Endodermal cell (in vitro differentiated cells): ENCODE results near the gene TSSK1B. TPM values are rescaled to one million over a fixed set of nuclear protein-coding genes. Genes with fewer than 3 reads are reported as not detected.

ENCODE experiments used
- DNase-seq: peaks from one replicate; pipeline ENCODE4 v3.0.0-alpha.2; 2017
- H3K27ac ChIP-seq: 2 replicates; pipeline ENCODE4 v1.5.1; 2013; ENCODE audit warnings: mild to moderate bottlenecking, low read depth, low read length, moderate library complexity
- H3K27me3 ChIP-seq: 2 replicates; pipeline ENCODE4 v1.6.1; 2013; ENCODE audit warnings: mild to moderate bottlenecking, low read length, moderate library complexity; ENCODE audit not compliant: insufficient read depth, control insufficient read depth, poor library complexity, severe bottlenecking
- H3K36me3 ChIP-seq: 2 replicates; pipeline ENCODE4 v1.7.0; 2013; ENCODE audit warnings: mild to moderate bottlenecking, low read length, moderate library complexity; ENCODE audit not compliant: control insufficient read depth, insufficient read depth
- H3K4me1 ChIP-seq: one replicate; pipeline ENCODE4 v1.7.0; 2013; ENCODE audit warnings: low read length; ENCODE audit not compliant: control insufficient read depth, insufficient read depth
- H3K4me3 ChIP-seq: 2 replicates; pipeline ENCODE4 v1.5.1; 2013; ENCODE audit warnings: mild to moderate bottlenecking, low read length, moderate library complexity
- H3K9ac ChIP-seq: 2 replicates; pipeline ENCODE4 v1.6.1; 2013; ENCODE audit warnings: mild to moderate bottlenecking, low read length, moderate library complexity; ENCODE audit not compliant: poor library complexity, severe bottlenecking; ENCODE audit errors: extremely low read depth
- H3K9me3 ChIP-seq: 2 replicates; pipeline ENCODE4 v1.6.1; 2013; ENCODE audit warnings: mild to moderate bottlenecking, low read length, moderate library complexity; ENCODE audit not compliant: control insufficient read depth
- H3K27ac Mint-ChIP-seq: 2 replicates; pipeline ENCODE4 v1.8.0; 2020; ENCODE audit warnings: mixed read lengths
- H3K27me3 Mint-ChIP-seq: 2 replicates; pipeline ENCODE4 v1.8.0; 2021; ENCODE audit warnings: mild to moderate bottlenecking, mixed read lengths; ENCODE audit not compliant: insufficient read depth
- H3K36me3 Mint-ChIP-seq: 2 replicates; pipeline ENCODE4 v1.8.0; 2020; ENCODE audit warnings: low read depth, mixed read lengths
- H3K4me1 Mint-ChIP-seq: 2 replicates; pipeline ENCODE4 v1.8.0; 2020; ENCODE audit warnings: mixed read lengths
- H3K4me3 Mint-ChIP-seq: 2 replicates; pipeline ENCODE4 v1.8.0; 2020; ENCODE audit warnings: mild to moderate bottlenecking, moderate library complexity, mixed read lengths
- H3K9me3 Mint-ChIP-seq: 2 replicates; pipeline ENCODE4 v1.8.0; 2020; ENCODE audit warnings: mild to moderate bottlenecking, mixed read lengths
- WGBS, 2 experiments: methylation state at CpG; one replicate each; pipeline versions ENCODE4 v1.1.5 to v1.1.7; 2013; ENCODE audit warnings: missing lambda C conversion rate in 2 of 2, mixed read lengths in 1 of 2; ENCODE audit not compliant: insufficient coverage in 1 of 2, insufficient read length in 1 of 2; 5-methylcytosine and 5-hydroxymethylcytosine counted together
- total RNA-seq, 2 donors: library from RNA; stranded (reverse); fragmentation: NEBNext Ultra II Directional in 1 of 2; extraction: Animal tissue kit (Norgen Biotek cat#: 25700) in 1 of 2; gene quantifications; 2 replicates in 1 of 2; 3 replicates in 1 of 2; pipeline ENCODE4 v1.2.1, GENCODE V29; 2021
- TF ChIP-seq, protein P1 (sequence below): fragments of 200-600 bp; sonication (generic); conservative IDR thresholded peaks from 2 replicates; pipeline ENCODE4 v1.5.0; 2021; ENCODE audit warnings: antibody characterized with exemption, mild to moderate bottlenecking

TSSK1B gene
- total RNA-seq, 2 donors from 2014 or later = 0.11 TPM; not detected in 1

DNA sequence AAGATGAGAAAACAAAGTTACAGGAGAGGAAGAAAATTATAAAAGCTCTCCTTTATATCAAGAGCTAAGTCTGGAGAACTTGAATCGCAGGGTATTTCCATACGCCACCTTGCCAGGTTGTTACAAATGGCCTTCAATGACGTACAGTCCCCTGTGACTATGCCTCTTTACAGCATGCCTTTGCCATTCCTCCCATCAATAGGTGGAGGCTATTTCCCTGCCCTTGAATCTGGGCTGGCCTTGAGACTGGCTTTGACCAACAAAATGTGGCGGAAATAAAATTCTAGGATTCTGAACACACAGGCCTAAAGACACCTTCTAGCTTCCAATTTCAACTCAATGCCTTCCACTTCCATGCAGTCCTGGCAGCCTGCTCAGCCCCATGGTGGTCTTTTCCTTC lies 45.7 kb downstream of the TSSK1B start:
- no peaks in the 10 kb centered on the region for H3K36me3 Mint-ChIP-seq
- Histone ChIP-seq H3K9ac (no peak overlapping the region), H3K36me3 (no peaks in the 10 kb centered on the region), H3K27ac (no peak overlapping the region), H3K27me3 (no peaks in the 10 kb centered on the region), H3K9me3 (no peaks in the 10 kb centered on the region), H3K4me1 (no peaks in the 10 kb centered on the region), H3K4me3 (no peak overlapping the region)
- H3K4me3 Mint-ChIP-seq = no peak overlapping the region
- peaks cover 7% of the 10 kb centered on the region for H3K27me3 Mint-ChIP-seq
- TF ChIP-seq, protein P1, sequence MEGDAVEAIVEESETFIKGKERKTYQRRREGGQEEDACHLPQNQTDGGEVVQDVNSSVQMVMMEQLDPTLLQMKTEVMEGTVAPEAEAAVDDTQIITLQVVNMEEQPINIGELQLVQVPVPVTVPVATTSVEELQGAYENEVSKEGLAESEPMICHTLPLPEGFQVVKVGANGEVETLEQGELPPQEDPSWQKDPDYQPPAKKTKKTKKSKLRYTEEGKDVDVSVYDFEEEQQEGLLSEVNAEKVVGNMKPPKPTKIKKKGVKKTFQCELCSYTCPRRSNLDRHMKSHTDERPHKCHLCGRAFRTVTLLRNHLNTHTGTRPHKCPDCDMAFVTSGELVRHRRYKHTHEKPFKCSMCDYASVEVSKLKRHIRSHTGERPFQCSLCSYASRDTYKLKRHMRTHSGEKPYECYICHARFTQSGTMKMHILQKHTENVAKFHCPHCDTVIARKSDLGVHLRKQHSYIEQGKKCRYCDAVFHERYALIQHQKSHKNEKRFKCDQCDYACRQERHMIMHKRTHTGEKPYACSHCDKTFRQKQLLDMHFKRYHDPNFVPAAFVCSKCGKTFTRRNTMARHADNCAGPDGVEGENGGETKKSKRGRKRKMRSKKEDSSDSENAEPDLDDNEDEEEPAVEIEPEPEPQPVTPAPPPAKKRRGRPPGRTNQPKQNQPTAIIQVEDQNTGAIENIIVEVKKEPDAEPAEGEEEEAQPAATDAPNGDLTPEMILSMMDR = no peak
- no peak overlapping the region for H3K27ac Mint-ChIP-seq
- WGBS, 2 experiments = 93 to 100% methylated on average over 3 to 4 of the region's 4 CpGs
- no peaks in the 10 kb centered on the region for H3K9me3 Mint-ChIP-seq
- H3K4me1 Mint-ChIP-seq = peaks cover 18% of the 10 kb centered on the region
- no peak for DNase-seq

- Histone ChIP-seq H3K36me3 (no peaks in the 10 kb centered on the region), H3K9ac (no peak overlapping the region), H3K27me3 (no peaks in the 10 kb centered on the region), H3K9me3 (no peaks in the 10 kb centered on the region), H3K4me1 (no peaks in the 10 kb centered on the region), H3K4me3 (no peak overlapping the region), H3K27ac (no peak overlapping the region)
- Mint-ChIP-seq H3K36me3 (no peaks in the 10 kb centered on the region), H3K4me1 (peaks cover 14% of the 10 kb centered on the region), H3K9me3 (no peaks in the 10 kb centered on the region), H3K4me3 (no peak overlapping the region), H3K27me3 (peaks cover 7% of the 10 kb centered on the region), H3K27ac (no peak overlapping the region)
- no peak for DNase-seq
- 89% methylated on average over 1 of the region's 2 CpGs; no CpG with 5 or more reads in 1 of the 2 experiments for WGBS, 2 experiments
- TF ChIP-seq, protein P1 = no peak
These were observed 46.9 kb downstream of the TSSK1B start for GRCh38 chr5:113387844-113388243.

DNA sequence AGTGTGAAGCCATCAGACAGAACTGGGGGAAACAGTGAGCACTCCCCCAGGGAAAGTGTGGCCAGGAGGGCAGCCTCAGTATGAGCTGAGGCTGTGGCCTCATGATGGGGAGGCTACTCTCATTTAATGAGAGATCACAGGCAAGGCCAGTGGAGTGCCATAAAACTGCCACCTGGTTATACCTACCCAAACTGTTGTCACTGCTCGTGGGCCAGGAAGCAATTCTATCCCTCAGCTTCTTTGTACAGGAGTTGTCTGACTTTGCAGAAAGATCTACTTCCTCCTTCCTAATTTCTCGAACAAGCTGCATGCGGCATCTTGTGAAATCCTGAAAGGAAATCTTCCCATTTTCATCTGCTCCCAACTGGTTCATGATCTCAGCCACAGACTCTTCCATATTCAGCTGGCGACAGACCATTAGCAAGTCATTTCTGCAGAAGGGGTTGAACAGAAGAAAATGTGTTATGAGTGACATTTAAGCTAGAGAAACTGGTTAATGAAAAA lies 50.0 kb downstream of the TSSK1B start:
- WGBS, 2 experiments = 91 to 97% methylated on average over 3 to 4 of the region's 4 CpGs
- H3K36me3 Mint-ChIP-seq = no peaks in the 10 kb centered on the region
- Histone ChIP-seq H3K9ac (no peak overlapping the region), H3K27me3 (no peaks in the 10 kb centered on the region), H3K36me3 (no peaks in the 10 kb centered on the region), H3K4me3 (no peak overlapping the region), H3K4me1 (no peaks in the 10 kb centered on the region), H3K27ac (no peak overlapping the region), H3K9me3 (no peaks in the 10 kb centered on the region)
- H3K9me3 Mint-ChIP-seq = no peaks in the 10 kb centered on the region
- TF ChIP-seq, protein P1 = no peak
- no peak overlapping the region for H3K27ac Mint-ChIP-seq
- no peak overlapping the region for H3K4me3 Mint-ChIP-seq
- no peaks in the 10 kb centered on the region for H3K27me3 Mint-ChIP-seq
- no peak for DNase-seq
- peaks cover 14% of the 10 kb centered on the region for H3K4me1 Mint-ChIP-seq
